Hematopoietic multipotent progenitor cell treated with erythropoietin and hydrocortisone succinate and interleukin-3 and kit ligand, for 15 days (in vitro differentiated cells): ENCODE results near the gene TTC21B.
A peak's percentile ranks its signal among the peaks of the same experiment; 100 is the strongest.
"Not testable (repeated sequence)": the region's sequence is repeated elsewhere in the genome, so short reads cannot be mapped to it uniquely, and the experiment has no call there.

Experiments used
- DNase-seq: peaks from one replicate; pipeline ENCODE4 v3.0.0-alpha.2; 2015; ENCODE audit warnings: low spot score

The TTC21B gene

GRCh38 chr2:165953655-165954606 lies at the start of gene TTC21B:
Gene TTC21B (minus strand): TSS chr2:165953776. CDS start chr2:165953705, 71 bp downstream.
- peak; percentile 78 for DNase-seq

DNA sequence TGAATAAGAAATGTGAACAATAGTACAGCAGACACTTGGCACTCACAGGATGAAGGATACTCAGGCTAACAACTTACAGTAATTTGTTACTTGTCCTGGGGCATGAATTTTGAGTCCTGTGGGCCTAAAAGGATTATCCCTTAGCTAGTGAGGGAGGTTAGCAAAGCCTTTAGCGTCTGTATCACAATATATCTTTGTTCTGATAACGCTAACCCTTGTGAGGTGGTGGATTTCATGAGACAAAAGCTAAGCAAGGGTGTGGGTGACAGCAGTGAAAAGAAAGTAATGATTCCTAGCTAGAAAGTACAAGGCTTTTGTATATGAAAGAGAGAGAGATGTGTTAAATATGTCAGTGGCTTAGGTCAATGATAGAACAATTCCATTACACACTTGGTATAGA lies 46.8 kb upstream of the TTC21B start:
- no peak for DNase-seq

GRCh38 chr2:165990846-165991245 lies 37.3 kb upstream of the TTC21B start:
- DNase-seq: no peak

DNA sequence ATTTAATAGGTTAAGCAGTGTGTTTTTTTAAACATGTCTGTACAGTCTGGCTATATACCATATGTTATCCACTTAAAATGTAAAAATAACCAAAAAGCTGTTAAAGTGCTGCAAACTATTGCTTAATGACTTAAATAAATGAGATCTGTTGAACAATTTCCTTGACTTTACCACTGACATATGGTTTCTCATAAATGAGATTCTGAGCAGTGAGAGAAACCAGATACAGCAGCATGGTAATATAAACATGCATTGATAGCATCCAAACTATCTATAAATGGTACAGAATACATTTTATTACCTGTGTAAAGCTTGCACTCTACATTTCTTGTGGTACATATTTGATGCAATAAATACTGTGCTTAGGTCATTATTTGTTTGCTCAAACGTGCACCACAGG lies 36.3 kb upstream of the TTC21B start:
- no peak for DNase-seq

- no peak for DNase-seq
These were observed 31.5 kb upstream of the TTC21B start for GRCh38 chr2:165985120-165985519.

DNA sequence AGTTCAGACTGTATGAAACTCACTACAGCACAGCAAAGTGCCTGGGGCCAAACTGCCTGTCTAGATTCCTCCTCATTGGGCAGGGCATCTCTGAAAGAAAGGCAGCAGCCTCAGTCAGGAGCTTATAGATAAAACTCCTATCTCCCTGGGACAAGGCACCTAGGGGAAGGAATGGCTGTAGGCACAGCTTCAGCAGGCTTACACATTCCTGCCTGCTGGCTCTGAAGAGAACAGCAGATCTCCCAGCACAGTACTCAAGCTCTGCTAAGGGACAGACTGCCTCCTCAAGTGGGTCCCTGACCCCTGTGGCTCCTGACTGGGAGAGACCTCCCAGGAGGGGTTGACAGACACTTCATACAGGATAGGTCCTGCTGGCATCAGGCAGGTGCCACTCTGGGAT lies 18.6 kb upstream of the TTC21B start:
- DNase-seq: not testable (repeated sequence)

- no peak for DNase-seq
These were observed 17.1 kb upstream of the TTC21B start for GRCh38 chr2:165970663-165971062.

- no peak for DNase-seq
These were observed 15.7 kb upstream of the TTC21B start for GRCh38 chr2:165969227-165969626.

DNA sequence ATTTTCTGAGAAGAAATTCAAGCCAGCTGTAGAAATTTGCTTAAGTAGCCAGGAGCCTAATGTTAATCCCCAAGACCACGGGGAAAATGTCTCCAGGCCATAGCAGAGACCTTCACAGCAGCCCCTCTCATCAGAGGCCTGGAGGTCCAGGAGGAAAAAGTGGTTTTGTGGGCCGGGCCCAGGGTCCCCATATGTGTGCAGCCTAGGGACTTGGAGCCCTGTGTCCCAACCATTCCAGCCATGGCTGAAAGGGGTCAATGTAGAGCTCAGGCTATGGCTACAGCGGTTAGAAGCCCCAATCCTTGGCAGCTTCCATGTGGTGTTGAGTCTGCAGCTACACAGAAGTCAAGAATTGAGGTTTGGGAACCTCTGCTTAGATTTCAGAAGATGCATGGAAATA lies 14.2 kb upstream of the TTC21B start:
- DNase-seq: no peak

DNA sequence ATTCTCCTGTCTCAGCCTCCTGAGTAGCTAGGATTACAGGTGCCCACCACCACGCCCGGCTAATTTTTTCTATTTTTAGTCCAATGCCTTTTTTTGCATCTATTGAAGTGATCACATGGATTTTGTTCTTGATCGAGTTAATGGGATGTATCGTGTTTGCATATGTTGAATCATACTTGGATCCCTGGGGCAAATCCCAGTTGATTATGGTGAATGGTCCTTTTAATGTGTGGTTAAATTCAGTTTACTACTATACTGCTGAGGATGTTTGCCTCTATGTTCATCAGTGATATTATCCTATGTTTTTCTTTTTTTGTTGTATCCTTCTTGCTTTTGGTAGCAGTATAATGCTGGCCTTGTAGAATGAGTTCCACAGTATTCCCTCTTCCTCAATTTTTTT lies 8.2 kb upstream of the TTC21B start:
- DNase-seq: no peak

GRCh38 chr2:165959371-165959770 lies 5.8 kb upstream of the TTC21B start:
- DNase-seq: no peak

DNA sequence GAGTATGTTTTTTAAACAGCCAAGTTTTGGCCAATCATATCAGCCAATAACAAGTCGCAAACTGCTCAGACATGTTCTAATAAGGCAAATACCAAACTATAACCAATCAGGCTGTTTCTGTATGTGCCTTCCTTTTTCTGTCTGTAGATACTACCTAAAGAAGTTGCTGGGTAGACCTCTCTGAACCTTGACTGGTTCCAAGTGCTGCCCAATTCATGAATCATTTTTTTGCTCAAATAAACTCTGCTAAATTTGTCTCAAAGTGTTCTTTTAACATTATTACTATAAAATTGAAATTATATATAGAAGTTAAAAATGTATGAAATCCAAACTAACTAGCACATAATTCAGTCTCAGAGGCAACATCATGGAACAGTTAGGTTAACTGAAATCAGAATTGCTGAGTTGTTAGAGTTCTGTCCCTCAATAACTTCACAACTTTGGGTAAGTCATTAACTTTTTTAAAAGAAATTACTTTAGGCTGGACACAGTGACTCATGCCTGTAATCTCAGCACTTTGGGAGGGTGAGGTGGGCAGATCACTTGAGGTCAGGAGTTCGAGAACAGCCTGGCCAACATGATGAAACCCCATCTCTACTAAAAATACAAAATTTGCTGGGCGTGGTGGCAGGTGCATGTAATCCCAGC lies 4.9 kb upstream of the TTC21B start:
- DNase-seq: no peak

- DNase-seq: no peak
These were observed 3.6 kb upstream of the TTC21B start for GRCh38 chr2:165957030-165957675.

GRCh38 chr2:165953306-165953654 lies 296 bp downstream of the TTC21B start:
- DNase-seq: no peak

- DNase-seq: peak; percentile 17
These were observed 800 bp downstream of the TTC21B start for GRCh38 chr2:165952741-165953211.

- DNase-seq: no peak
These were observed 1.5 kb downstream of the TTC21B start for GRCh38 chr2:165952085-165952484.

DNA sequence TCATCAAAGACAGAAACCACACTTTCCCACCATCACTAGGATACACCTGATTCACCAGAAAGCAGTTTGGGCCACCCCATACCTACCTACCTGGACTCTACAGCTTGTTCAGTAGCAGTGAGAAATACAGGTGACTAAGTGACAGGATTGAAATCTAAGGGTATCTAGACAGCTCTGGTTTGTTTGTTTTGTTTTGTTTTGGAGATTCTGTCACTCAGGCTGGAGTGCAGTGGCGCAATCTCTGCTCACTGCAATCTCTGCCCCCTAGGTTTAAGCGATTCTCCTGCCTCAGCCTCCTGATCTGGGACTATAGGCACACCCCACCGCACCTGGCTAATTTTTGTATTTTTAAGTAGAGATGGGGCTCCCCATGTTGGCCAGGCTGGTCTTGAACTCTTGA lies 3.1 kb downstream of the TTC21B start:
- DNase-seq: no peak

- no peak for DNase-seq
These were observed 11.7 kb downstream of the TTC21B start for GRCh38 chr2:165941827-165942226.

DNA sequence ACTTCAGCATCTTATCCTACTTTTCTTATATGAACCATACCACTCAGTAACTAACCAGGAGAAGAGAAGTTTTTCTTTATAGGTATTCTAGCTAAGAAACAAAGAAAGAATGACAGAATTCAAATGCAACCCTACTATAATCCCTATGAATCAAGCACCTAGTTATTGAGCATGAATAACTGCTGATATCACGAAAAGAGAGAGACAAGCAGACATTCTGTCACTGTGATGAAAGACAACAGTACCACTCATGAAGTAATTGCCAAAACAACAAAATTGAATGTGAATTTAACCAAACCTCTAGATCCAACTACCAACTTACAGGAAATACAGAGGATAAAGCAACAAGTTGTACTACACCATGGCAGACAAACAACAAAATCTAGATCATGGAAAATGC lies 15.3 kb downstream of the TTC21B start:
- DNase-seq: no peak

GRCh38 chr2:165933211-165933910 lies 20.2 kb downstream of the TTC21B start:
- no peak for DNase-seq

DNA sequence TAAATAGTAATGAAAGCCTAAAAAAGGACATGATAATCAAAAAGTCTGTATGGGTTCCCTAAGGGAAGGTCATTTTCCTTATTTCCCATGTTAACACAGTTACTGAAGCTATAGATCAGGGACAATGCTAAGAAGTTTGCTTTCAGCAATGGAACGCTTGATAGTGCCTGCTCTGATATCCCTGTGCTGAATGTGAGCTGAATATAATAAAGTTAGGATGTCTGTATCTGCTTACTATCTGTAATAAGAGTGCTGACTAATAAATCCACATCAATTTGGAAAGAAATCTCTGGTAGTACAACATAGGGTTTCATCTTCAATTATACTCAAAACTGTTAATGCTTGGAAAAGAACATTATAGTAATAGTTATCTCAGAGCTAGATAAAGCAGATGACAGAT lies 25.8 kb downstream of the TTC21B start:
- no peak for DNase-seq

DNA sequence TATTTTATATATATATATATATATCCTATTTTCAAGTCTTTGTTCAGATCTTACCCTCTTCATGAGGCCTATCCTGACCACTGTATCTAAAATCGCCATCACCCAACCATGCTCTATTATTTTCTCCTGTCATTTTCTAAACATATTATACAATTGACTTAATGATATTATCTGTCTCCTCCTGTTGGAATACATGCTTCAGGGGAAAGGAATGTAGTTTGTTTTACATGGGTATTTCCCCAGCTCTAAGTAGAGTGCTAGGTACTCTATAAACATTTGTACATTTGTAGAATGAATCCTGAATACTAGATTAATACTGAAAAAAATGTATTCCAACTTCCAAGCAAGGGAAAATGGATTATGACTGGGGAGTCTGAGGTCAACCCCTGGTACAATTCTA lies 26.2 kb downstream of the TTC21B start:
- DNase-seq: no peak
